Neural cell (in vitro differentiated cells): Measurements from ENCODE around the gene ITGB6. TPM values are rescaled to one million over a fixed set of nuclear protein-coding genes. Genes with fewer than 3 reads are reported as not detected.

Experiments used
- H2AFZ ChIP-seq: fragments of 200-600, 300-800 bp; sonication (generic), shearing (Covaris generic); 2 replicates; pipeline ENCODE4 v1.6.0; 2014; ENCODE audit warnings: low read depth, mild to moderate bottlenecking, antibody characterized with exemption, low read length, moderate library complexity
- H3F3A ChIP-seq: fragments of 200-600 bp; shearing (Covaris generic); 2 replicates; pipeline ENCODE4 v1.6.1; 2016; ENCODE audit warnings: mild to moderate bottlenecking, moderate library complexity, mixed read lengths, antibody characterized with exemption, low read length; ENCODE audit not compliant: insufficient read depth, poor library complexity, severe bottlenecking
- H3K27ac ChIP-seq: fragments of 200-600, 300-800 bp; sonication (generic), shearing (Covaris generic); 2 replicates; pipeline ENCODE4 v1.5.1; 2014; ENCODE audit warnings: mild to moderate bottlenecking, low read length, moderate library complexity
- H3K27me3 ChIP-seq: fragments of 300-800, 200-600 bp; sonication (generic), shearing (Covaris generic); 2 replicates; pipeline ENCODE4 v1.6.0; 2014; ENCODE audit warnings: mild to moderate bottlenecking, low read depth, low read length, moderate library complexity; ENCODE audit not compliant: insufficient read depth
- H3K36me3 ChIP-seq: fragments of 300-800, 200-600 bp; sonication (generic), shearing (Covaris generic); 2 replicates; pipeline ENCODE4 v1.5.1; 2014; ENCODE audit warnings: mild to moderate bottlenecking, antibody characterized with exemption, low read length, moderate library complexity; ENCODE audit not compliant: insufficient read depth
- H3K4me2 ChIP-seq: fragments of 300-800, 200-600 bp; sonication (generic), shearing (Covaris generic); 2 replicates; pipeline ENCODE4 v1.6.0; 2014; ENCODE audit warnings: mild to moderate bottlenecking, low read length
- H3K4me3 ChIP-seq: fragments of 300-800, 200-600 bp; sonication (generic), shearing (Covaris generic); 2 replicates; pipeline ENCODE4 v1.5.1; 2014; ENCODE audit warnings: mild to moderate bottlenecking, low read length, moderate library complexity
- H3K79me2 ChIP-seq: fragments of 200-600 bp; shearing (Covaris generic); replicated peaks from 2 replicates; pipeline ENCODE4 v1.6.0; 2014; ENCODE audit warnings: mild to moderate bottlenecking, low read length, moderate library complexity; ENCODE audit not compliant: insufficient read depth
- H3K9ac ChIP-seq: fragments of 300-800, 200-600 bp; sonication (generic), shearing (Covaris generic); 2 replicates; pipeline ENCODE4 v1.6.1; 2016; ENCODE audit warnings: mild to moderate bottlenecking, low read length, mixed read lengths
- H3K9me2 ChIP-seq: fragments of 200-600 bp; shearing (Covaris generic); 2 replicates; pipeline ENCODE4 v1.6.1; 2016; ENCODE audit warnings: mild to moderate bottlenecking, low read length, mixed read lengths; ENCODE audit not compliant: insufficient read depth
- H3K9me3 ChIP-seq: fragments of 200-600, 300-800 bp; sonication (generic), shearing (Covaris generic); 2 replicates; pipeline ENCODE4 v1.6.1; 2016; ENCODE audit warnings: mild to moderate bottlenecking, mixed run types, low read length, moderate library complexity, mixed read lengths
- H4K20me1 ChIP-seq: fragments of 200-600 bp; shearing (Covaris generic); 2 replicates; pipeline ENCODE4 v1.6.1; 2016; ENCODE audit warnings: mild to moderate bottlenecking, mixed run types; ENCODE audit not compliant: insufficient read depth
- CTCF ChIP-seq: fragments of 450-650 bp; IDR thresholded peaks from 2 replicates; pipeline ENCODE4 v1.5.1; 2014; ENCODE audit warnings: antibody characterized with exemption, mild to moderate bottlenecking, moderate library complexity; ENCODE audit not compliant: poor library complexity, severe bottlenecking
- EP300 ChIP-seq: fragments of 450-650 bp; conservative IDR thresholded peaks from 2 replicates; pipeline ENCODE4 v1.6.1; 2014; ENCODE audit warnings: antibody characterized with exemption, mild to moderate bottlenecking, moderate library complexity; ENCODE audit not compliant: poor library complexity, severe bottlenecking
- EZH2 ChIP-seq: fragments of 200-600, 300-800 bp; shearing (Covaris generic), sonication (generic); IDR thresholded peaks from 2 replicates; pipeline ENCODE4 v1.6.1; 2014; ENCODE audit warnings: antibody characterized with exemption, low read length, borderline replicate concordance, mild to moderate bottlenecking; ENCODE audit not compliant: insufficient read depth, poor library complexity, severe bottlenecking
- MXI1 ChIP-seq: fragments of 450-650 bp; conservative IDR thresholded peaks from 2 replicates; pipeline ENCODE4 v1.6.1; 2014; ENCODE audit warnings: antibody characterized with exemption, mild to moderate bottlenecking; ENCODE audit not compliant: poor library complexity, severe bottlenecking
- POLR2AphosphoS5 ChIP-seq: IDR thresholded peaks from 2 replicates; pipeline ENCODE4 v1.6.1; 2012
- RAD21 ChIP-seq: fragments of 450-650 bp; conservative IDR thresholded peaks from 2 replicates; pipeline ENCODE4 v1.6.1; 2014; ENCODE audit warnings: antibody characterized with exemption, mild to moderate bottlenecking, moderate library complexity
- REST ChIP-seq: IDR thresholded peaks from 2 replicates; pipeline ENCODE4 v1.6.1; 2012; ENCODE audit warnings: borderline replicate concordance
- SMC3 ChIP-seq: fragments of 450-650 bp; conservative IDR thresholded peaks from 2 replicates; pipeline ENCODE4 v1.6.1; 2014; ENCODE audit warnings: antibody characterized with exemption, mild to moderate bottlenecking, moderate library complexity; ENCODE audit not compliant: poor library complexity
- TAF1 ChIP-seq: IDR thresholded peaks from 2 replicates; pipeline ENCODE4 v1.6.1; 2012; ENCODE audit warnings: low read depth
- polyA plus RNA-seq: library from polyadenylated mRNA; depleted of rRNA; stranded (reverse); fragments of >200 nt; gene quantifications from 2 replicates; pipeline ENCODE4 v1.2.3, GENCODE V29; 2014

ITGB6 gene
- polyA plus RNA-seq, 1 donor from 2014 or later, result 8.3 TPM

- Histone ChIP-seq H3K9me3 (no peaks in the 10 kb centered on the region), H2AFZ (no peak overlapping the region), H3K27me3 (no peaks in the 10 kb centered on the region), H3K36me3 (no peaks in the 10 kb centered on the region), H3K79me2 (no peaks in the 10 kb centered on the region), H3K4me3 (no peak overlapping the region), H3K27ac (no peak overlapping the region), H3F3A (no peaks in the 10 kb centered on the region), H3K9ac (no peak overlapping the region), H4K20me1 (no peaks in the 10 kb centered on the region), H3K4me2 (no peak overlapping the region), H3K9me2 (no peaks in the 10 kb centered on the region)
- TF ChIP-seq MXI1 (no peak), EZH2 (no peak), POLR2AphosphoS5 (no peak), REST (no peak), CTCF (no peak), SMC3 (no peak), TAF1 (no peak), RAD21 (no peak), EP300 (no peak)
Observed at GRCh38 chr2:160239436-160239835, 39.4 kb upstream of the ITGB6 start.

GRCh38 chr2:160238392-160238791 is 38.3 kb upstream of the ITGB6 start:
- Histone ChIP-seq H4K20me1 (no peaks in the 10 kb centered on the region), H2AFZ (no peak overlapping the region), H3K36me3 (no peaks in the 10 kb centered on the region), H3K9me3 (no peaks in the 10 kb centered on the region), H3K4me3 (no peak overlapping the region), H3K79me2 (no peaks in the 10 kb centered on the region), H3K27ac (no peak overlapping the region), H3K27me3 (no peaks in the 10 kb centered on the region), H3F3A (no peaks in the 10 kb centered on the region), H3K9me2 (no peaks in the 10 kb centered on the region), H3K9ac (no peak overlapping the region), H3K4me2 (no peak overlapping the region)
- TF ChIP-seq POLR2AphosphoS5 (no peak), MXI1 (no peak), RAD21 (no peak), EP300 (no peak), TAF1 (no peak)
